Activated naive CD4-positive, alpha-beta T cell treated with anti-CD3 and anti-CD28 coated beads, Interleukin-2, amount 10 ng/mL, durations not matched to agents 7 days and 5 days (primary cell): Measurements from ENCODE around the gene HOXC12.

Experiments
- CTCF ChIA-PET: fragments of 350-600 bp; sonication (Branson Sonifier 250); formaldehyde crosslinking; loops from one replicate; lab custom pipeline; 2021; ENCODE audit warnings: antibody characterized with exemption; lab: Charles Lee
- DNase-seq: peaks from one replicate; pipeline ENCODE4 v3.0.0-alpha.2; 2020
- H3K27ac Mint-ChIP-seq: one replicate; pipeline ENCODE4 v1.8.0; 2021; ENCODE audit warnings: mild to moderate bottlenecking, moderate library complexity, mixed read lengths
- H3K27me3 Mint-ChIP-seq: one replicate; pipeline ENCODE4 v1.8.0; 2021; ENCODE audit warnings: mild to moderate bottlenecking, mixed read lengths
- H3K36me3 Mint-ChIP-seq: one replicate; pipeline ENCODE4 v1.8.0; 2021; ENCODE audit warnings: mixed read lengths
- H3K4me1 Mint-ChIP-seq: one replicate; pipeline ENCODE4 v1.8.0; 2021; ENCODE audit warnings: mixed read lengths
- H3K4me3 Mint-ChIP-seq: one replicate; pipeline ENCODE4 v1.8.0; 2021; ENCODE audit warnings: mild to moderate bottlenecking, moderate library complexity, mixed read lengths
- H3K9me3 Mint-ChIP-seq: one replicate; pipeline ENCODE4 v1.8.0; 2021; ENCODE audit warnings: mixed read lengths

HOXC12 gene

DNA sequence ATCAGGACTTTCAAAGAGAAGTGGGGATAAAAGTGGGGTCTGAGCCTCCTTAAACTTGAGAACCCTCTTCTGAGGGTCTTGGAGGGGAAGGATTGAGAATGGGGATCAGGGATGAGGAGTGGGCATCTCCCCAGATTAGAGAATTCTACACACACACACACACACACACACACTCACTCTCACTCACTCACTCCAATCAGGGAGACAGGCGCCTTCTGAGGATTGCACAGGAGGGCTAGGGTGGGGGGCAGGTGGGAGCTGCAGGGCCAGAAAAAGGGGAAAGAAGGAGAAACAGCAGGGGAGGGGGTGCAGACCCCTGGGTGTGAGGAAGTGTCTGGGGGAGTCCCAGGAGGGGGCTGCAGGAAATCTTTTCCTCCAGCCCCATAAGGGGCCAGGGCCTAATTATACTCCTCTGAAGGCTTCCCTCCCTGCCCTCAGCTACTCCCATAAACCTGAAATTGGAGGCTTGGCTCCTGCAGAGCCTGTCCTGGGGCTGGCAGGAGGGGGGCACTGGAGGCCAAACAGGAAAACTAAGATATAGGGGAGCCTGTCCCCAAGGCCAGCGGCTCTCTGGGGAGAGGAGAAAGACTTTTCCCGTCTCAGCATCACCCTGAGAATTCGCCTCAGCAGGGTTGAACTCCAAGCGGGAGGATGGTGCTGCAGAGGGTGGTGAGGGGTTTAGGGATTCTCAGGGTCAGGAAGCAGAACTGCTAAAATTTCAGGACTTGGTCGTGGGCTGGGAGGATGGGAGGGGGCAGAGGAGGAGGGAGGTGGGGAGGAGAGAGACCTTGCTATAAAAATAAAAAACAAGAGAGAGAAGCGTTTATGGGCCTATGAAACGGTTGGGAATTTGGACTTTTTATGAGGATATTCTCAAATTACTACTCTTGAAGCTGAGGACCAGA is 46.8 kb downstream of the HOXC12 start:
- Mint-ChIP-seq H3K4me3 (no peak overlapping the region), H3K36me3 (peaks cover 3% of the 10 kb centered on the region), H3K4me1 (peaks cover 12% of the 10 kb centered on the region), H3K27ac (peak overlapping the region; percentile 3), H3K27me3 (peaks cover 100% of the 10 kb centered on the region), H3K9me3 (no peaks in the 10 kb centered on the region)
- DNase-seq, result no peak
- CTCF ChIA-PET, result interaction anchor here (0.7 to 1.6 kb wide), 4 partner anchors 31 to 213 kb away, joined by 3 to 5 read pairs (median 3); partner anchors contain the start of gene HOXC5

GRCh38 chr12:54002278-54002914 is 47.7 kb downstream of the HOXC12 start:
- peaks cover 17% of the 10 kb centered on the region for H3K4me1 Mint-ChIP-seq
- no peaks in the 10 kb centered on the region for H3K9me3 Mint-ChIP-seq
- DNase-seq, result no peak
- peaks cover 3% of the 10 kb centered on the region for H3K36me3 Mint-ChIP-seq
- H3K4me3 Mint-ChIP-seq, result no peak overlapping the region
- H3K27me3 Mint-ChIP-seq, result peaks cover 100% of the 10 kb centered on the region
- CTCF ChIA-PET, result interaction anchor here (0.7 kb wide), 2 partner anchors 30 to 204 kb away, joined by 3 read pairs; partner anchors contain the start of gene HOXC5
- H3K27ac Mint-ChIP-seq, result no peak overlapping the region

GRCh38 chr12:54002915-54003389 is 48.2 kb downstream of the HOXC12 start:
- Mint-ChIP-seq H3K9me3 (no peaks in the 10 kb centered on the region), H3K27me3 (peaks cover 100% of the 10 kb centered on the region), H3K4me3 (no peak overlapping the region), H3K36me3 (peaks cover 3% of the 10 kb centered on the region), H3K27ac (no peak overlapping the region), H3K4me1 (peaks cover 14% of the 10 kb centered on the region)
- no peak for DNase-seq
- CTCF ChIA-PET, result interaction anchor here (0.8 kb wide), 1 partner anchor 15 kb away, joined by 3 read pairs; no protein-coding TSS in a partner anchor

DNA sequence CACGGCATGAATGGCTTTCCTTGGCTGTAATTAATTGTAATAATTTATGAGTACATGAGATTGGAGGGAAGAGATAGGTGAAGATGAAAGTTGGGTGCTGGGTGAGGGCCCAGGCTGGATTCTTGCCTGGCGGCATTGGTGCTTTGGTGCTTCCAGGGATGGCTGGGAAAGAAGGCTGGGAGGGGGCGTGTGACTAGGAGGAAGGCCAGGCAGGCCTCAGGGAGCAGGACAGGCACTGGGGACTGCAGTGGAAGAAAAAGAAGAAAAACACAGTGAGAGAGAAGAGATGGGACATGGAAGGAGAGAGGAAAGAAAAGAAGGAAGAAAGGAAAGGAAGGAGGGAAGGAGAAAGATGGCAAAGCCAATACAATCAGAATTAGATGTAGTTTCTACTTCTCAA is 48.9 kb downstream of the HOXC12 start:
- Mint-ChIP-seq H3K27ac (no peak overlapping the region), H3K36me3 (peaks cover 3% of the 10 kb centered on the region), H3K27me3 (peaks cover 100% of the 10 kb centered on the region), H3K9me3 (no peaks in the 10 kb centered on the region), H3K4me3 (no peak overlapping the region), H3K4me1 (peaks cover 14% of the 10 kb centered on the region)
- CTCF ChIA-PET, result interaction anchor here (0.6 to 2.9 kb wide), 9 partner anchors 14 to 213 kb away, joined by 3 to 10 read pairs (median 3); no protein-coding TSS in a partner anchor
- no peak for DNase-seq

DNA sequence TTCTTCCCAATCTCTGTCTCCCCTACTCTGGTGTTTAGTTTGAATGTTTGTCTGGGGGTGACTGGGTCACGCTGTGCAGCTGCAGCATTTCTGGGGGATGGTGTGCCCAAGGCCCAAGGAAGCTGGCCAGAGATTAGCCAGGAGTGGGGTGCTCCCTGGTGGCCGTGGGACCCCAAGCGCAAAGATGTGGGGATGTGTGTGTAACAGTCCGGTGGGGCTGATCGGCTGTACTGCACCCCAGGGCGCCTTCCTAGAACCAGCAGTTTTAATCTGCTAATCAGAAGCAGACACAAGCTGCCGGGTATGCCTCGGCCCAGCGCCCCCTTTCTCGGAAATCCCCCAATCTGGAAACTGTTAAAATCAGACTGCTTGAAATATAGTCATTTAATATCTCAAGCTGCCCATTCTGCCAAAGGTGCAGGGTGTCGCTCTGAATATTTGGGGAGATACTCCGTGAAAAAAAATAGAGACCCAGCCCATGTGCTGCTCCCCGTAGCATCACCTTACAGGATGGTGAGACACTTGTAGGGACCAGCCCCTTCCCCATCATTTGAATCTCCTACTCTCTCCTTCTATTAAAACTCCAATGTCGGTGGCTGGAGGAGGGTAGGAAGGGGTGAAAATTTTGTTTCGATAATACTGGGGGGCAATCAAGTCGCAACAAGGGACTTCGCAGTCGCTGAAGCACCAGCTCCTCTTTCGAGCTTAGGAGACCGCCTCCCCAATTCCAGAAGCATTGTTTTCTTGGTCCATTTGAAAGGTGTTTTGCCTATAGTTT is 49.5 kb downstream of the HOXC12 start:
- peaks cover 17% of the 10 kb centered on the region for H3K4me1 Mint-ChIP-seq
- CTCF ChIA-PET, result interaction anchor here (0.6 to 5.4 kb wide), 12 partner anchors 9 to 212 kb away, joined by 3 to 67 read pairs (median 4); partner anchors contain the start of gene HOXC5

DNA sequence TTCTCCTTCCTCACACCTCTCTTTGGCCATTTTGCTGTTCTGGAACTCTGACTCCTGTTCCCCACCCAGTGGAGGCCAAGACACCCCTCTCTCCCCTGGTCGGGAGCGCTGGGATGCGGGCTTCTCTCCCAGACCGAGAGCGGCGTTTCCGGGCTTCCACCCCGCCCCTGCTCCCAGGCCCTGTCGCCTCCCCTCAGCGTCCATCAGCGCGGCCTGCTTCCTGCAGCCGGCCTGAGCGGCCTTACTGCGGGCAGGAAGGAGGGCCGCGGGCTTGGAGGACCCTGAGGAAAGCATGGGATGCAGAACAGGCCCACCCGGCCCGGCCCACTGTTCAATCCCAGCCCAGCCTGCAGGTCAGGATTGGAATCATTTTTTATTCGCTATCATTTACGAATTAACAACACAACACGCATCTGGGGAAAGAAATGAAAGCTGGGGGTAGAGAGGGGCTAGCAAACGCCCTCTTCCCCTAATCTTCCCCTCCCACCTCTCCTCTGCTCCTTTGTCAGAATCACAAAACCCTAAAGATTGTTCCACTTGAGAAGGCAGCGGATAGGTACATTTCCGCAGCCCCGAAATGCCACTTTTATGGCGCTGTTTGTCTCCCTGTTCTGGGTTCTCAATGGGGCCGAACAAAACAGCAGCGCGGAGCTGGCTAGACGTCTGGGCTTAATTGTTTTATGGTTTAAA is 50.3 kb downstream of the HOXC12 start:
- CTCF ChIA-PET, result interaction anchor here (0.8 to 5.4 kb wide), 15 partner anchors 9 to 213 kb away, joined by 3 to 67 read pairs (median 4); partner anchors contain the start of gene HOXC5
- Mint-ChIP-seq H3K4me3 (no peak overlapping the region), H3K9me3 (no peaks in the 10 kb centered on the region), H3K27ac (no peak overlapping the region), H3K27me3 (peaks cover 100% of the 10 kb centered on the region), H3K36me3 (peaks cover 3% of the 10 kb centered on the region), H3K4me1 (peaks cover 19% of the 10 kb centered on the region)
- DNase-seq, result no peak

More for the DNA sequence above, 49.5 kb downstream of the HOXC12 start:
- Mint-ChIP-seq H3K27me3 (peaks cover 100% of the 10 kb centered on the region), H3K9me3 (no peaks in the 10 kb centered on the region), H3K36me3 (peaks cover 3% of the 10 kb centered on the region), H3K27ac (peak overlapping the region; percentile 62), H3K4me3 (no peak overlapping the region)
- DNase-seq, result no peak

DNA sequence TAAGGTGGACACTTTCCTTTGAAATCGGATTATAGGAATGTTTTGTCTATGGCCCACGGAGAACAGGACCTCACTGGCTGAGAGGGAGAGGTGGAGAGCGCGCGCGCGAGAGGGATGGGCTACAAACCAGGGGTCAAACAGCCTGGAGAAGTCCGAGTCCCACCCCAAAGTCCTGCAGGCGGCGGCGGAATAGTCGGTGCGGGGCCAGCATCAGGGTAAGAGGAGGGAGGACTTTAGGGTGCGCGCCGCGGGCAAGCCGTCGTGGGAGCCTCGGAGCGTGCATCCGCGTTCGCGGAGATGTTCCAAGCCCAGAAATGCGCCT is 50.8 kb downstream of the HOXC12 start:
- H3K27ac Mint-ChIP-seq, result no peak overlapping the region
- H3K36me3 Mint-ChIP-seq, result peaks cover 3% of the 10 kb centered on the region
- DNase-seq, result no peak
- H3K9me3 Mint-ChIP-seq, result no peaks in the 10 kb centered on the region
- peaks cover 19% of the 10 kb centered on the region for H3K4me1 Mint-ChIP-seq
- CTCF ChIA-PET, result interaction anchor here (0.7 to 5.4 kb wide), 17 partner anchors 8 to 213 kb away, joined by 3 to 67 read pairs (median 4); partner anchors contain the start of genes HOXC5 and SMUG1
- no peak overlapping the region for H3K4me3 Mint-ChIP-seq
- peaks cover 100% of the 10 kb centered on the region for H3K27me3 Mint-ChIP-seq

DNA sequence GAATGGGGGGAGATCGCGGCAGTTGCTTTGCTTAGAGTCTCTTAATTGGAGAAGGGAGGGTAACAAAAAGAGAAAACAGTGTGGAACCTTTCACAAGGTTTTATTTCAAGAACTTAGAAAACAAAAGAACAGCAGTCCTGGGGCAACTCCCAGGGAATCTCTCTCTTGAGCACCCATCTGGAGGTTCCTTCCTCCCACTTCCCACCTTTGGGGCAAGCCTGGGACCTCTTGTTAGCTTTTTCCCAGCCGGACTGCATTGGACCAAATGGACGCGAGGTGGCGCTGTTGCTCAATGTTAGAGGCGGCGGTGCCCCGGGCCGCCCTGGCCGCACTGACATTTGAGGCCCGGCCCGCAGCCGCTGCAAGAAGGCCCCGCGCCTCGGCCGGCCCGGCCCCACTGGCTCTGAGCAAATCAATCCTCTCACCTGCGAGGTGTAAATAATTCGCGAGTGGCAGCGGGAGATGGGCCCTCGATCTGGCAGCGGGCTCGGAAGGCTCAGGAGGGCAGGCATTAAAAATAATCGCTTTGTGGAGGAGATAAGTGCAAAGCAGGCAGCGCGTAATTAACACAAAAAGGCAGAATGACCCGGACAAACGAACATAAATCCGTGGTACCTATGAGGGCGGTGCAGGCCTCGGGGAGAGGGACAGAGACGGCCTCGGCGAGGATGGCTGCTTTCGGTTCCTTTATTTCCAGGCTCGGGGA is 51.3 kb downstream of the HOXC12 start:
- CTCF ChIA-PET, result interaction anchor here (0.7 to 5.4 kb wide), 20 partner anchors 9 to 212 kb away, joined by 3 to 67 read pairs (median 4); partner anchors contain the start of genes HOXC5 and SMUG1
- Mint-ChIP-seq H3K36me3 (peaks cover 3% of the 10 kb centered on the region), H3K9me3 (no peaks in the 10 kb centered on the region), H3K4me3 (peak overlapping the region; percentile 67), H3K27ac (no peak overlapping the region), H3K4me1 (peaks cover 19% of the 10 kb centered on the region), H3K27me3 (peaks cover 100% of the 10 kb centered on the region)
- peak; percentile 87 for DNase-seq

DNA sequence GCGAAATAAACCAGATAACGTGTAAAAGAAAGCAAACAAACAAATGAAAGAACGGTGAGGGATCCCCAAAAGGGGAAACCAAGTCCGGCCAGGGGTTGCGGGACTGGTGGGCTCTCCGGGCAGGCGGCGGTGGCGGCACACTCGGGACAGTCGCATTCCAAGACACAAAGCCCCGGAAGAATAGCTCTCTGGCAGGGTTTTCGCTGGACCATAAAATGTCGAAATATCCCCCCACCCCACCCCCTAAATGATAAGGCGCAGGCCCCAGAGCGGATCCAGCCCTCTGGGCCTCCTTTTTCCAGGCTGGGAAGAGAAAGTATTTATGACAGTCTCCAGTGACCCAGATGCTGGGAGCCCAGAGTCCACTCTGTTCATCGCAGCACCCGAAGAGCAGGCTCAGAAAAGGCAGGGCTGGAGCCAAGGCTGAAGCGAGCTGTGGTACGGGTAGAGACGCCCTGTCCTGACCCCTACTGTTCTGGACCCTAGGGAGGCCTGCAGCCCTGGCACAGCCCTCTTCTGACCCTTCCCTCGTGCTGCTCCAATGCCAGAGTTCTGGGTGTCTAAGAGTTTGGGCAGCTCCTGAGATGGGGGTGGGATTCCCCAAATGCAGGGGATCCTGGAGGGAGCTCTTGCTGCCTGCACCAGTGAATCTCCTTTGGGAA is 52.0 kb downstream of the HOXC12 start:
- no peak for DNase-seq
- H3K4me3 Mint-ChIP-seq, result peak overlapping the region; percentile 67
- peaks cover 22% of the 10 kb centered on the region for H3K4me1 Mint-ChIP-seq
- H3K9me3 Mint-ChIP-seq, result no peaks in the 10 kb centered on the region
- H3K27ac Mint-ChIP-seq, result no peak overlapping the region
- CTCF ChIA-PET, result interaction anchor here (0.6 to 5.4 kb wide), 13 partner anchors 10 to 208 kb away, joined by 3 to 67 read pairs (median 8); partner anchors contain the start of genes HOXC5 and SMUG1
- H3K36me3 Mint-ChIP-seq, result peaks cover 3% of the 10 kb centered on the region
- H3K27me3 Mint-ChIP-seq, result peaks cover 100% of the 10 kb centered on the region

- Mint-ChIP-seq H3K9me3 (no peaks in the 10 kb centered on the region), H3K4me3 (no peak overlapping the region), H3K27ac (no peak overlapping the region), H3K4me1 (peaks cover 20% of the 10 kb centered on the region), H3K36me3 (peaks cover 3% of the 10 kb centered on the region), H3K27me3 (peaks cover 100% of the 10 kb centered on the region)
- no peak for DNase-seq
- CTCF ChIA-PET, result interaction anchor here (0.9 to 5.4 kb wide), 10 partner anchors 9 to 207 kb away, joined by 3 to 67 read pairs (median 8); partner anchors contain the start of genes HOXC5 and SMUG1
Measured at GRCh38 chr12:54007538-54008259, 53.0 kb downstream of the HOXC12 start.

- no peak overlapping the region for H3K27ac Mint-ChIP-seq
- no peak for DNase-seq
- peaks cover 20% of the 10 kb centered on the region for H3K4me1 Mint-ChIP-seq
- peaks cover 3% of the 10 kb centered on the region for H3K36me3 Mint-ChIP-seq
- no peaks in the 10 kb centered on the region for H3K9me3 Mint-ChIP-seq
- H3K4me3 Mint-ChIP-seq, result no peak overlapping the region
- peaks cover 100% of the 10 kb centered on the region for H3K27me3 Mint-ChIP-seq
- CTCF ChIA-PET, result interaction anchor here (0.9 to 5.4 kb wide), 13 partner anchors 9 to 208 kb away, joined by 3 to 67 read pairs (median 7); partner anchors contain the start of genes HOXC5 and SMUG1
Measured at GRCh38 chr12:54008260-54008552, 53.5 kb downstream of the HOXC12 start.
